ENCODE results near the gene TM9SF2. TPM values are rescaled to one million over a fixed set of nuclear protein-coding genes. Genes with fewer than 3 reads are reported as not detected.

Gene TM9SF2
- polyA plus RNA-seq, 4 donors = 205 to 250 (median 240) TPM

GRCh38 chr13:99575376-99576120 is 74.3 kb downstream of the TM9SF2 start:
- no peak for DNase-seq (ENCODE audit: low read depth in 4 of 4, low spot score in 3 of 4)

GRCh38 chr13:99577934-99578917 is 77.0 kb downstream of the TM9SF2 start:
- no peak for DNase-seq (ENCODE audit: low read depth in 4 of 4, low spot score in 3 of 4)

- DNase-seq (ENCODE audit: low read depth in 4 of 4, low spot score in 3 of 4) = no peak
Measured at GRCh38 chr13:99580500-99581268, 79.4 kb downstream of the TM9SF2 start.

- DNase-seq (ENCODE audit: low read depth in 4 of 4, low spot score in 3 of 4) = no peak
Measured at GRCh38 chr13:99582511-99582910, 81.2 kb downstream of the TM9SF2 start.

GRCh38 chr13:99585609-99586008 is 84.3 kb downstream of the TM9SF2 start:
- DNase-seq (ENCODE audit: low read depth in 4 of 4, low spot score in 3 of 4) = no peak

- no peak for DNase-seq (ENCODE audit: low read depth in 4 of 4, low spot score in 3 of 4)
Measured at GRCh38 chr13:99587021-99587420, 85.7 kb downstream of the TM9SF2 start.

- no peak for DNase-seq (ENCODE audit: low read depth in 4 of 4, low spot score in 3 of 4)
Measured at GRCh38 chr13:99587893-99588606, 86.8 kb downstream of the TM9SF2 start.

GRCh38 chr13:99589575-99589974 is 88.3 kb downstream of the TM9SF2 start:
- no peak for DNase-seq (ENCODE audit: low read depth in 4 of 4, low spot score in 3 of 4)

- DNase-seq (ENCODE audit: low read depth in 4 of 4, low spot score in 3 of 4) = no peak
Measured at GRCh38 chr13:99590519-99591011, 89.3 kb downstream of the TM9SF2 start.

GRCh38 chr13:99596180-99596579 is 94.9 kb downstream of the TM9SF2 start:
- DNase-seq (ENCODE audit: low read depth in 4 of 4, low spot score in 3 of 4) = no peak

- no peak for DNase-seq (ENCODE audit: low read depth in 4 of 4, low spot score in 3 of 4)
Measured at GRCh38 chr13:99600318-99600717, 99.0 kb downstream of the TM9SF2 start.

GRCh38 chr13:99601535-99601934 is 100.3 kb downstream of the TM9SF2 start:
- DNase-seq (ENCODE audit: low read depth in 4 of 4, low spot score in 3 of 4) = no peak

GRCh38 chr13:99604636-99605035 is 103.4 kb downstream of the TM9SF2 start:
- DNase-seq (ENCODE audit: low read depth in 4 of 4, low spot score in 3 of 4) = no peak

- DNase-seq (ENCODE audit: low read depth in 4 of 4, low spot score in 3 of 4) = peak in 1 of 4 donors; percentile 51
Measured at GRCh38 chr13:99605420-99606323, 104.4 kb downstream of the TM9SF2 start.

- peak in 3 of 4 donors; percentile 53 to 82 (median 69) for DNase-seq (ENCODE audit: low read depth in 4 of 4, low spot score in 3 of 4)
Measured at GRCh38 chr13:99606324-99607066, 105.2 kb downstream of the TM9SF2 start, which contains the start of gene CLYBL. TSS of gene CLYBL (plus strand) at chr13:99606690.

- DNase-seq (ENCODE audit: low read depth in 4 of 4, low spot score in 3 of 4) = no peak
Measured at GRCh38 chr13:99608345-99608744, 107.1 kb downstream of the TM9SF2 start.

GRCh38 chr13:99610702-99611289 is 109.5 kb downstream of the TM9SF2 start:
- DNase-seq (ENCODE audit: low read depth in 4 of 4, low spot score in 3 of 4) = no peak

Measured in right renal pelvis (tissue), 4 donors.